ENCODE data around the gene ZNF503.
A peak's percentile ranks its signal among the peaks of the same experiment; 100 is the strongest.
"Not testable (repeated sequence)": the region's sequence is repeated elsewhere in the genome, so short reads cannot be mapped to it uniquely, and the experiment has no call there.

Gene ZNF503

GRCh38 chr10:75394221-75394620 lies 7.3 kb downstream of the ZNF503 start:
- no peak for DNase-seq

GRCh38 chr10:75392744-75393143 lies 8.8 kb downstream of the ZNF503 start:
- DNase-seq, result no peak

GRCh38 chr10:75392271-75392670 lies 9.3 kb downstream of the ZNF503 start:
- DNase-seq, result no peak

- no peak for DNase-seq
These were observed 11.4 kb downstream of the ZNF503 start for GRCh38 chr10:75390178-75390577.

GRCh38 chr10:75388082-75388481 lies 13.5 kb downstream of the ZNF503 start:
- no peak for DNase-seq

- no peak for DNase-seq
These were observed 15.4 kb downstream of the ZNF503 start for GRCh38 chr10:75386128-75386527.

GRCh38 chr10:75379817-75380216 lies 21.7 kb downstream of the ZNF503 start:
- DNase-seq, result no peak

- DNase-seq, result no peak
These were observed 22.3 kb downstream of the ZNF503 start for GRCh38 chr10:75379212-75379724.

GRCh38 chr10:75378379-75378778 lies 23.2 kb downstream of the ZNF503 start:
- DNase-seq, result no peak

- no peak for DNase-seq
These were observed 23.7 kb downstream of the ZNF503 start for GRCh38 chr10:75377869-75378268.

GRCh38 chr10:75375838-75376237 lies 25.7 kb downstream of the ZNF503 start:
- DNase-seq, result peak; percentile 8

GRCh38 chr10:75371010-75371409 lies 30.6 kb downstream of the ZNF503 start:
- DNase-seq, result no peak

- DNase-seq, result not testable (repeated sequence)
These were observed 31.7 kb downstream of the ZNF503 start for GRCh38 chr10:75369838-75370237.

- DNase-seq, result no peak
These were observed 33.7 kb downstream of the ZNF503 start for GRCh38 chr10:75367901-75368300.

- no peak for DNase-seq
These were observed 34.5 kb downstream of the ZNF503 start for GRCh38 chr10:75367021-75367487.

GRCh38 chr10:75363431-75363830 lies 38.1 kb downstream of the ZNF503 start:
- DNase-seq, result no peak

GRCh38 chr10:75359876-75360275 lies 41.7 kb downstream of the ZNF503 start:
- not testable (repeated sequence) for DNase-seq

- DNase-seq, result peak; percentile 3
These were observed 42.6 kb downstream of the ZNF503 start for GRCh38 chr10:75358835-75359421.

GRCh38 chr10:75358132-75358531 lies 43.4 kb downstream of the ZNF503 start:
- DNase-seq, result no peak

- DNase-seq, result no peak
These were observed 44.1 kb downstream of the ZNF503 start for GRCh38 chr10:75357500-75357899.

- no peak for DNase-seq
These were observed 45.1 kb downstream of the ZNF503 start for GRCh38 chr10:75356484-75356883.

GRCh38 chr10:75355706-75356105 lies 45.9 kb downstream of the ZNF503 start:
- DNase-seq, result no peak

GRCh38 chr10:75353183-75353582 lies 48.4 kb downstream of the ZNF503 start:
- DNase-seq, result no peak

- DNase-seq, result no peak
These were observed 48.9 kb downstream of the ZNF503 start for GRCh38 chr10:75352650-75353049.

GRCh38 chr10:75351637-75352036 lies 49.9 kb downstream of the ZNF503 start:
- DNase-seq, result no peak
